GM18502 (cell line): ENCODE measurements around the gene ZNF609.

Experiments
- ATAC-seq: cut with Tn5 transposase; IDR thresholded peaks from one replicate; pipeline ENCODE4 v1.9.1; 2021; ENCODE audit warnings: mild to moderate bottlenecking; ENCODE audit not compliant: unreplicated experiment, poor library complexity

ZNF609 gene

GRCh38 chr15:64706011-64706911, 245.9 kb downstream of the ZNF609 start:
- ATAC-seq = no peak

- ATAC-seq = no peak
These were observed 250.5 kb downstream of the ZNF609 start for GRCh38 chr15:64710676-64711428.

- no peak for ATAC-seq
These were observed 252.0 kb downstream of the ZNF609 start for GRCh38 chr15:64712353-64712752.

GRCh38 chr15:64713592-64713991, 253.2 kb downstream of the ZNF609 start:
- no peak for ATAC-seq

GRCh38 chr15:64716452-64716851, 256.1 kb downstream of the ZNF609 start:
- ATAC-seq = no peak

- ATAC-seq = no peak
These were observed 256.8 kb downstream of the ZNF609 start for GRCh38 chr15:64717130-64717529.

- ATAC-seq = no peak
These were observed 257.5 kb downstream of the ZNF609 start for GRCh38 chr15:64717735-64718495.

GRCh38 chr15:64720188-64720587, 259.8 kb downstream of the ZNF609 start:
- ATAC-seq = no peak

GRCh38 chr15:64730151-64730550, 269.8 kb downstream of the ZNF609 start:
- ATAC-seq = no peak

- ATAC-seq = no peak
These were observed 270.8 kb downstream of the ZNF609 start for GRCh38 chr15:64731012-64731804.

- ATAC-seq = no peak
These were observed 271.4 kb downstream of the ZNF609 start for GRCh38 chr15:64731805-64732151.

- no peak for ATAC-seq
These were observed 271.9 kb downstream of the ZNF609 start for GRCh38 chr15:64732156-64732860.
